BJ (cell line): ENCODE data around the gene RGS19. TPM values are rescaled to one million over a fixed set of nuclear protein-coding genes. Genes with fewer than 3 reads are reported as not detected.

Experiments
- CTCF ChIA-PET: fragments of 350-600 bp; formaldehyde crosslinking; extraction: SDS; loops from one replicate; lab custom pipeline; 2021; ENCODE audit warnings: antibody characterized with exemption, inconsistent platforms; lab: Yijun Ruan, JAX
- POLR2A ChIA-PET: fragments of 300-600 bp; sonication (Branson Sonifier 250); formaldehyde crosslinking; extraction: SDS; loops from one replicate; lab custom pipeline; 2021; ENCODE audit warnings: antibody characterized with exemption; lab: Charles Lee
- DNase-seq: peaks from one replicate; pipeline ENCODE4 v3.0.0-alpha.2; 2011; ENCODE audit warnings: low read depth
- H3K27me3 ChIP-seq: 2 replicates; pipeline ENCODE4 v1.6.0; 2011; ENCODE audit warnings: low read length; ENCODE audit not compliant: control insufficient read depth, insufficient read depth
- H3K36me3 ChIP-seq: 2 replicates; pipeline ENCODE4 v1.5.1; 2011; ENCODE audit warnings: low read length; ENCODE audit not compliant: control insufficient read depth, insufficient read depth
- H3K4me3 ChIP-seq: 2 replicates; pipeline ENCODE4 v1.5.1; 2011; ENCODE audit warnings: low read depth, mild to moderate bottlenecking, control low read depth, low read length
- CTCF ChIP-seq: IDR thresholded peaks from 2 replicates; pipeline ENCODE4 v1.5.1; 2011; ENCODE audit warnings: low read depth, mild to moderate bottlenecking, control low read depth, inconsistent platforms, low read length, moderate library complexity; ENCODE audit not compliant: insufficient read depth
- polyA plus RNA-seq: library from polyadenylated mRNA; depleted of rRNA; stranded (reverse); fragments of >200 nt; gene quantifications from 2 replicates; pipeline ENCODE4 v1.2.3, GENCODE V29; 2011

The RGS19 gene
- polyA plus RNA-seq, 1 experiment: 14.5 TPM

- peak within 1 kb of the TSS; percentile 16 for H3K4me3 ChIP-seq
These were observed 30.0 kb downstream of the RGS19 start, which contains the start of gene SOX18 for GRCh38 chr20:64049060-64049877. TSS of gene SOX18 (minus strand) at chr20:64049639. CDS start at chr20:64049516, 123 bp downstream.

GRCh38 chr20:64048402-64049044 is 30.8 kb downstream of the RGS19 start:
- H3K27me3 ChIP-seq: peaks cover 32% of the 10 kb centered on the region
- H3K4me3 ChIP-seq: no peak overlapping the region
- H3K36me3 ChIP-seq: no peaks in the 10 kb centered on the region
- TF ChIP-seq CTCF: no peak
- POLR2A ChIA-PET: no interaction called here
- CTCF ChIA-PET: no interaction called here
- no peak for DNase-seq

More at GRCh38 chr20:64049060-64049877, 30.0 kb downstream of the RGS19 start, which contains the start of gene SOX18:
- Histone ChIP-seq H3K27me3 (peaks cover 32% of the 10 kb centered on the region), H3K36me3 (no peaks in the 10 kb centered on the region)
- POLR2A ChIA-PET: no interaction called here
- CTCF ChIA-PET: interaction anchor here (0.6 to 1.8 kb wide), 2 partner anchors 10 kb away, joined by 4 read pairs; no protein-coding TSS in a partner anchor
- no peak for TF ChIP-seq CTCF
- DNase-seq: no peak

- no peaks in the 10 kb centered on the region for H3K36me3 ChIP-seq
- ChIA-PET CTCF (interaction anchor here (1.7 kb wide), 1 partner anchor 9 kb away, joined by 7 read pairs; no protein-coding TSS in a partner anchor), POLR2A (no interaction called here)
- no peak for DNase-seq
- no peak overlapping the region for H3K4me3 ChIP-seq
- peaks cover 31% of the 10 kb centered on the region for H3K27me3 ChIP-seq
- no peak for TF ChIP-seq CTCF
These were observed 31.3 kb downstream of the RGS19 start for GRCh38 chr20:64047968-64048401.

GRCh38 chr20:64047046-64047389 is 32.3 kb downstream of the RGS19 start:
- ChIA-PET POLR2A (no interaction called here), CTCF (interaction anchor here (1.7 kb wide), 1 partner anchor 10 kb away, joined by 7 read pairs; no protein-coding TSS in a partner anchor)
- Histone ChIP-seq H3K27me3 (peaks cover 30% of the 10 kb centered on the region), H3K4me3 (no peak overlapping the region), H3K36me3 (no peaks in the 10 kb centered on the region)
- no peak for TF ChIP-seq CTCF
- DNase-seq: no peak
